Measurements from ENCODE around the gene EXOC6B. TPM values are rescaled to one million over a fixed set of nuclear protein-coding genes. Genes with fewer than 3 reads are reported as not detected.
"Not testable (repeated sequence)": the region's sequence is repeated elsewhere in the genome, so short reads cannot be mapped to it uniquely, and the experiment has no call there.

EXOC6B gene
- polyA plus RNA-seq, 1 donor: 9.6 TPM

DNA sequence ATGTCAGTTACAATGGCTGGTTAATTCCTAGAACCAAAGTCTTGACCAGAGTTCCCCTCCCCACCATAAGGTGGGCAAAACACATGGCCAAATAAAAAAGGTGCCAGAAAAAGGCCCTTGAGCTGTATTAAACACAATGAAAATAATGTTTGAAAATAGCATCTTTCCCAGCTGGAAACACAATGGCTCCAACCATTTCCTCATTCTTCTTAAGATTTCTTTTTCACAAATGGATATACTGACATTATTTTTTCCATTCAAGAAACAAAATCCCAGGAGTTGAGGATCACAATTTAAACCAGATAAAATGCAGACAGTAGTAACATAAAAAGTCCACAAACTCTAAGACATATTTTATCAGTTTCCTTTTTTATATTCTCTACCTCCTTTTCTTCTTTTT is 143.8 kb downstream of the EXOC6B start:
- DNase-seq (ENCODE audit: low read depth): no peak

DNA sequence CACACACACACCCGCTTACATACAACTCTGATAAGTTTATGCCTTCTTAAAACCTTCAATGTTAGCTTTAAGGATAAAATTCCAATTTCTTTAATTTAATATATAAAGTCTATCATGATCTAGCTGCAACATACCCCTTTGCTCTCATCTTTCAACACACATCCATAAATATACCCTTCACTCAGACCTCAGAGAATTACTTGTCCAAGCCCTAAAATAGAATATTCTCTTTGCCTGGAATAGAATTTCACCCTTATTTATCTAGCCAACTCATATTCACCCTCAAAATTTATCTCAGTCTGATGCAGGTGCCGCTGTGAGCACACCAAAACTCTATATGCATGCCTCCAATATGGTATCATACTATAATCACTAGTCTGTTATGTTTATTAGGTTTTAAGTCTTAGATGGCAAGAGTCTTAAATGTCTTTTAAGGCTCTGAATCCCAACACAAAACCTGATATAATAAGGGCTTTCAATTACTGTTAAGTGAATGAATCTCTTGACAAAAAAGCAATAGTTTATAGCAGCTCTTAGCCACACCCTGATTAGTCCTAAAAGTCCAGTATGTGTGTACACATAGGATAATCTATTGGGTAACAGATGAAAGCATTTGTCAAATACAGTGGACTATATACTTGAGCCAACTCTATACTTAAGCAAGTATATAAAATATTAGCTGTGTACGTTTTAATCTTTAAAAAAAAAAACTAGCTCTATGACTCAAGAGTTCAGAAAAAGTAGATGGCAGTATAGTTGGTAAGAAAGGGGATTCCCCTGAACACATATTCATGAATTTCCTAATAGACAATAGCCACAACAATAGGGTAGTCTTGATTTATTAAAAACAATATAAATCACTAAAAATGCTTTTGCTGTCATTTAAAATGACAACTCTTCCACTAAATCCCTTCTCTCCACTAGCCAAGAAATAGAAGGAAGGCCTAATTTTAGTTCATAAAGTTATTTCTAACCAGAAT is 144.5 kb downstream of the EXOC6B start:
- DNase-seq (ENCODE audit: low read depth): no peak

DNA sequence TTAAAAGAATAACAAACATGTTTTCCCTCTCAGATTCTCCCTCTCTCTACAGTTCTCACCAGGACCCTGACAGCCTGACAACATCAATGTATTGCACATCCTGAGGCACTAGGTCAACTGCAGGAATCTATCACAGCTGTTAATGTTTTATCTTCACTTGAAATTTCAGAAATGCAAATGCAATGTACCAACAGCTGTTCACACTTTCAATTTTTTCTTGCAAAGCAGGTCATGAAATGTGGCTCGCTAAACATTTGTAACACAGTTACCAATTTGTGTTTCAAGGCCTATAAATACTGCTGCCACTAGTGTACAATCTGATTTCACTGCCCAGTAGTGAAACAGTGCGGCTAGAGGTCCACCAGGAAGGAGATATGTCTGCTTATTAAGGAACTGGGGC is 147.8 kb downstream of the EXOC6B start:
- no peak for DNase-seq (ENCODE audit: low read depth)

DNA sequence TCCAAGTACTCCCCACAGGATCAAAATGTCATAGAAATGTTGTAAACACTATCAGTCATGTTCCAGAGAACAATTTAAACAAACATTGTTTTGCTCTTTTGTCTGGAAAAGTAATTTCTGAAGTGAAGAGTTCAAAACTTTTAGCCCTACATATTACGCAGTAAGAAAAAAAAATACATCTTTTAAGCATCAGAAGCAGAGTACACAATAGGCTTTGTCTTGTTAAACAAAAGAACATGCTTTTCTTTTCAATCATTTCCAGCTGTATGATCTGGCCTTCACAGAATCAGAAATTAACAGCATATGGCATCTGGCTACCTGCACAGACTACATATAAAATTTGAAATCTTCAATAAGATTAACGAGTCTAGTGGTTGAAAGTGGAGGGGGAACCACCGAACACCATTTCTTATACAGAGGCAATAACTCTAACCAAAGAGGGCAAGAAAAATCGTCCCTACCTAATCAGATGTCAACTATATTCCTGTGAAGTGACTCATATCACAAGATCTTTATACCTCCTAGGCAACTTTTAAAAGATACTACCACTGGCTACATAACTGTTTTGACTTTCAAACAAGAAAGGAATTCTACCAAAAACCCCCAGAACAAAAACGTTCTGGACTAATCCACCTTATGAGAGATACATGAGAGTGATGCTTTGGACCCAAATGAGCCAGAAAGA is 149.3 kb downstream of the EXOC6B start:
- DNase-seq (ENCODE audit: low read depth): no peak

DNA sequence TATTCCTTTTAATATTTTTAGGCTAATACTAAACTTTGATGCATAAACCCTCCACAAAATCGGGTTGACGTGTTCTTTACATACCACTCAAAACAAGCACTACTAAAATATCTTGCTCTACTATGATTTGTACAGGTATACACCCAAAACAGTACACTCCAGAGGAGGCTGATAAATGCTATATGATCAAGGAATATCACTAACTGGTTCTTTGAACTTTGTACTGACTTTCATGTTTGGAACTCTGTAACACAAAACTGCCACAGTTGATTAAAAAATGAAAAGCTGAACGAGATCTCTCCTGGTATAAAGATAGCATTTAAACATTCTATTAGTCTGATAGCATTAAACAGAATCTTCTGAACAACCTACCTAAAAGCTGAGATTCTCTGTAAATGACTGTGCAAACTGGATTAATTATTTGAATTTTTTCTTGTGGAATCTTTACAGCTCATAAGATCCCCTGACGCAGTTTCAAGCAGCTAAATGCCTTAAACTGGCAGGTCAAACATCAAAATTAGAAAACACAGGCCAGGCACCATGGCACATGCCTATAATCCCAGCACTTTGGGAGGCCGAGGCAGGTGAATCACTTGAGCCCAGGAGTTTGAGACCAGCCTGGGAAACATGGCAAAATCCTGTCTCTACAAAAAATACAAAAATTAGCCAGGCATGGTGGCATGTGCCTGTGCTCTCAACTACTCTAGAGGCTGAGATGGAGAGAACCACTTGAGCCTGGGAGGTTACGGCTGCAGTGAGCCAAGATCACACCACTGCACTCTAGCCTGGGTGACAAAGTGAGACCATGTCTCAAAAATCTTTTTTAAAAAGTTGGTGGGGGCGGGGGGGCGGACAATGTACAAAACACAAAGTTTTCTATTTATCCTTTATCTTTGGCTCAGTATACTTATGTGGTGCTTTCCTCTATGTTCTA is 150.6 kb downstream of the EXOC6B start:
- DNase-seq (ENCODE audit: low read depth): no peak

DNA sequence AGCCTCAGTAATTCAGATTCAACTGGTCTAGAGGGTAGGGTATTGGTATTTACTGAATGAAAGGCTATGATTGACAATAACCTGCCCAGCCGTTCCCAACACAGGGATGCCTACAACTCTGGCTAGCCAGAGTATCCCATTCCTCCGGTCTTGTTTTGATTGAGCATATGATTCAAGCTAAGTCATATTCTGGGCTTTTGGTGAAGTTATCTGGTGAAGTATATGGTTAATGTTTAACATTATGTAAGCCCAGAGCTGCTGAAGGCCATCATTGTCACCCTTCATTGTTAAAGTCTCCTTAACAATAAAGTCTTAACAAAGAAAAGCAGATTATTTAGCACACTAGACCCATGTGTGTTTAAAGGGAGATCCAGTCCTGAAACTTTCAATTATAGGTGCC is 152.6 kb downstream of the EXOC6B start:
- DNase-seq (ENCODE audit: low read depth): no peak

DNA sequence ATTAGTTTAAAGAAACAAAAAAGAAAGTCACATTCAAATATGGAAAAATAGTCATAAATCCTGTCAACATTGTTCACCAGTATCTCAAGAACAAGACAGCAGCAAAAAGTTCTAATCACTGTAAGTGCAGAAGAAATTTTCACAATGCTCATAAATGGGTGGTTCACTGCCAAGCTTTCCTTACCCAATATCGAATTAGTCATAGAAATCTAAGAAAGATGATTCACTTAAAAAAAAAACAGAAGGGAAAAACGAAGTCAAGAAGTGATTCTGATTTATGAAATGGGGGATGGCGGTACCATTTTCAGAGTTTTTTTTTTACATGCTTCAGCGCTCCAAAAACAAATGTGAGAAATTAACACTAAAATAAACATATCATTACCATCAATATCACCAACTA is 156.7 kb downstream of the EXOC6B start:
- DNase-seq (ENCODE audit: low read depth): no peak

DNA sequence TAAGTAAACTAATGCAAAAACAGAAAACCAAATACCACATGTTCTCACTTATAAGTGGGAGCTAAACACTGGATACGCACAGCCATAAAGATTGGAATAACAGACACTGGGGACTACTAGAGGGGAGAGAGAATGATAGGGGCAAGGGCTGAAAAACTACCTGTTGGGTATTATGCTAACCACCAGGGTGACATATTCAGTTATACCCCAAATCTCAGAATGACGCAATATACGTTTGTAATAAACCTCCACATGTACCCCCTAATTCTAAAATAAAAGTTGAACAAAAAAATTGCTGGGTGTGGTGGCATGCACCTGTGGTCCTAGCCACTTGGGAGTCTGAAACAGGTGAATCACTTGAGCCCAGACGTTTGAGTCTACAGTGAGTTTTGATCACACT is 157.2 kb downstream of the EXOC6B start:
- no peak for DNase-seq (ENCODE audit: low read depth)

DNA sequence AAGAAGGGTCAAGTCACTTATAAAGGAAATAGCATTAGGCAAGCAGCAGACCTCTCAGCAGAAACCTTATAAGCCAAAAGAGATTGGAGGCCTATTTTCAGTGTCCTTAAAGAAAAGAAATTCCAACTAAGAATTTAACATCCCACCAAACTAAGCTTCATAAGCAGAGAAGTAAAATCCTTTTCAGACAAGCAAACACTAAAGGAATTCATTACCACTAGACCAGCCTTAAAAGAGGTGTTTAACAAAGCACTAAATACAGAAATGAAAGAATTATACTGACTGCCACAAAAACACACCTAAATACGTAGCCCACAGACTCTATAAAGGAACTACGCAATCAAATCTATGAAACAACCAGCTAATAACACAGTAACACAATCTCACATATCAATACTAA is 160.4 kb downstream of the EXOC6B start:
- no peak for DNase-seq (ENCODE audit: low read depth)

DNA sequence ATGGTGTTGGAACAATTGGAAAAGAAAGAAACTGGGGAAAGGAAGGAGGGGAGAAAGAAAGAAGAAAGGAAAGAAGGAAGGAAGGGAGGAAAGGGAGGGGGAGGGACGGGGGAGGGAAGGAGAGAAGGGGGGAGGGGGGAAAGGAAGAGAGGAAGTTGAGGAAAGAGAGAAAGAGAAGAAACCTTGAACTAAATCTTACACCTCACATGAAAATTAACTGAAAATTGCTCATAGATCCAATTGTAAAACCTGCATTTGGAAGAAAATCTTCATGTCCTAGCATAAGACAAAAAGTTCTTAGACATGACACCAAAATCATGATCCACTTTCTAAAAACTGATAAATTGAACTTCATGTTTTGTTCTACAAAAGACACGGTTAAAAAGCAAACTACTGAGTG is 163.8 kb downstream of the EXOC6B start:
- no peak for DNase-seq (ENCODE audit: low read depth)

DNA sequence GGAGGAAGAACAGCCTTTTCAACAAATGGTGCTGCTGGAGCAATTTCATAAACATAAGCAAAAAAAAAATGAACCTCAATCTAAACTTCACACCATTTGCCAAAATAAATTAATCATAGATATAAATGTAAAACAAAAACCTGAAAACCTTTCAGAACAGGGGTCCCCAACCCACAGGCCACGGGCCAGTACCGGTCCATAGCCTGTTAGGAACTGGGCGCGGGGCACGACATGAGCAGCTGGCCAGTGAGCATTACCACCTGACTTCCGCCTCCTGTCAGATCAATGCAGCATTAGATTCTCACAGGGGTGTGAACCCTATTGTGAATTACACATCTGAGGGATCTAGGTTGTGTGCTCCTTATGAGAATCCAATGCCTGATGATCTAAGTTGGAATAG is 176.0 kb downstream of the EXOC6B start:
- DNase-seq (ENCODE audit: low read depth): no peak

DNA sequence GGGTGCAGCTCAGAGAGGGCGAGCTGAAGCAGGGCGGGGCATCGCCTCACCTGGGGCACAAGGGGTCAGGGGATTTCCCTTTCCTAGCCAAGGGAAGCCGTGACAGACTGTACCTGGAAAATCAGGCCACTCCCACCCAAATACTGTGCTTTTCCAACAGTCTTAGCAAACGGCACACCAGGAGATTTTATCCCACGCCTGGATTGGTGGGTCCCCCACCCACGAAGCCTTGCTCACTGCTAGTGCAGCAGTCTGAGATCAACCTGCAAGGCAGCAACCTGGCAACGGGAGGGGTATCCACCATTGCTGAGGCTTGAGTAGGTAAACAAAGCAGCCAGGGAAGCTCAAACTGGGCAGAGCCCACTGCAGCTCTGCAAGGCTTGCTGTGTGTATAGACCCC is 184.6 kb downstream of the EXOC6B start:
- DNase-seq (ENCODE audit: low read depth): not testable (repeated sequence)

DNA sequence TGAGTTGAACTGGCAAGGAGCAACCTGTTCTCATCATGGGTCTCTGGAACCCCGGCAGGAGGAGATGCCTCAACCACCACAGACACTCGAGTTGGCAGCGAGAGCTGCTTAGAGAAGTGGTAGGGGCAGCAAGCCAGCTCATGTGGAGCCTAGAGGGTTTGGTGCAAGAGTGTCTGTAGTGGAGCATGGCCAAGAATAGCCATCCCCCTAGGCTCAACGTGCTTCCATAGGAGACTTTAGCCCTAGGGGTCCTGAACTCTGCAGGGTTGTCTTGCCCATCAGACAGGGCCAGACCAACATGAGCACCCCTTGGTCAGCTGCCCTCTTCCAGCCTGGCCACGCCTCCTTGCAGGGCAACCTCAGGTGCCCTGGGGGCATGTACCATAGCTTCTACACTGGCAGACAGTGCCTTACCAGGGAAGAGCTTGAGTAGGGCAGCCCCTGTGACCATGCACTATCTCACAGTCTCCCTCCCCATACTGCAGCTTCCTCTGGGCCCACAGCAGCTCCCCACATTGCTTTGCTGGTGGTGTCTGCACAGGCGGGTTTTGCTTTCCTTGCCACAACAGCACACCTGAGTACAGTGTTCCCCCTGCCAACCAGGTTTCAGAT is 187.1 kb downstream of the EXOC6B start:
- no peak for DNase-seq (ENCODE audit: low read depth)

DNA sequence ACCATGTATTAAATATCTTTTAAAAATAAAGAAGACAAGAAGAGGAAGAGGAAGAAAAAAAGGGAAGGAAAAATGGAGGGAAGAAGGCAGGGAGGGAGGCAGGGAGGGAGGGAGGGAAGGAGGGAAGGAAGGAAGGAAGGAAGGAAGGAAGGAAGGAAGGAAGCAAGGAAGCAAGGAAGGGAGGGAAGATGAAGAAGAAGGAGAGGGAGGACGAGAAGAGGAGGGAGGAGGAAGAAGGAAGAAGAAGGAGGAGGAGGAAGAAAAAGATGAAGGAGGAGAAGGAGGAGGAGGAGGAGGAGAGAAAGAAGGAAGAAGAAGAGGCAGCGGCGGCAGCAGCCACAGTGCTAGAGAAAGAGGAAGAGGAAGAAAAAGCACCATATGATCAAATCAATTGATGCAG is 189.6 kb downstream of the EXOC6B start:
- no peak for DNase-seq (ENCODE audit: low read depth)

DNA sequence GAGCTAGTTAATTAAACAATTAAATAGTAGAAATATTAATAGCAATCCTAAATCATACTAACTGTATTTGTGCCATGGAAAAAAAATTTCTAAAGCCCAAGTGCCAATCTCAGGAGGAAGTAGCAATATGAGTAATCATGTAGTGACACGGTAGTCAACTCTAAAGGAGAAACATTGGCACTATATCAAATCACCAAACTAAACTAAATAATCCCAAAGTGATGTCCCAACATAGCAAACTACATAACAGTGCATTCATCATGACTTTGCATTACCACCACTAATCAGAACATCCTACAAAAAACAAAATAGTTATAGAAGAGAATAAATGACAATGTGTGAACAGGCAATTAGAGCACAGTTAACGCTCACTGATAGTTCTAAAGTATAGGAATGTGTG is 195.1 kb downstream of the EXOC6B start:
- DNase-seq (ENCODE audit: low read depth): no peak

DNA sequence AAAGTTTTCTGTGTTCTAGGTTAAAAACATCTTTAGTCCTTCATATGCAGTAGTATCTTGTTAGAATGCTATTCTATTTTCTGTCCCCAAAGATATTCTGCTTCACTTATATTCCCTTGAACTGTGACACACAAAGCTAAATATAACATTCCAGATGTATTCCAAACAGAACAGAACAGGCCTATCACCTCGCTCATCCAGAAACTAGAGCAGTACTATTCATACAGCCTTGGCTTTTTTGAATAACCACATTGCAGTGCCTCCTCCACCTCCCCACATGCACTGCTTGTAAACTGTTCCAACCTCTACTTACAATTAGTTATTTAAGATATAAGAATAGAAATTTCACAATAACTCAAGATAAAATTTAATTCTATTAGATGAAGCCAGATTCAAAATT is 196.8 kb downstream of the EXOC6B start:
- DNase-seq (ENCODE audit: low read depth): no peak

DNA sequence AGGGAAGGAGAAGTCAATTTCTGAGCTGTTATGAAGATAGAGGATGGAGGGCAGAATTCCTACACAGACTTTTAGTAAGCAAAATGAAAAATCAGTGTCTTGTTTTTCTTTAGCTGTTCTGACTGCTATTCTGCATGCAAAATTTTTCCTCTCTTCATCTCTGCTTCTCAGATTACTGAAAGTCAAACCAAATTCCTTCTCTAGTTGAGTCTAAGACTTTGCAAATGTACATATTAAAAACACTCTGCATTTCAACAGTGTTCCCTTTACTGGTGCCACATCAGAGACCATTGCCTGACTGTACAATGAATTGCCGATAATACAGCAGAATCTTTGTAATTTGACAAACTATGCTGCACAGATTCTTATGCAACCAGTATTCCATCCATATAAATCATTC is 198.8 kb downstream of the EXOC6B start:
- no peak for DNase-seq (ENCODE audit: low read depth)

DNA sequence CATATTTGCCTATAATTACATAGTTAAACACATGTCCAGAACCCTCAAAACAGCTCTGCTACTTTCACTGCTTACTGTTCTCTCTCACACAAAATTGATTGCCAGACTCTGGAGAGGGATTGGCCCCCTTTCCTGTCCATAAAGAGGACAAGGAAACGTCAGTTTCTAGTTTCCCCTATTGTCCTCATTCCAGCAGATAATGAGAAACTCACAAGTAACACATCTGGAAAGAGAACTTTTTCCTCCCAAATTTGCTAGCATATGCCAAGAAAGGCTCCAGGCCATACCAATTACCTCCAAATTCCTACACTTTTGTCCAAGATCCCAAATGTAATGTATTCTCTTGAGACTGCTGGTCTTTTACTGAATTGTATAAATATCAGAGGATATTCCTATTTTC is 200.5 kb downstream of the EXOC6B start:
- peak; percentile 55 for DNase-seq (ENCODE audit: low read depth)

DNA sequence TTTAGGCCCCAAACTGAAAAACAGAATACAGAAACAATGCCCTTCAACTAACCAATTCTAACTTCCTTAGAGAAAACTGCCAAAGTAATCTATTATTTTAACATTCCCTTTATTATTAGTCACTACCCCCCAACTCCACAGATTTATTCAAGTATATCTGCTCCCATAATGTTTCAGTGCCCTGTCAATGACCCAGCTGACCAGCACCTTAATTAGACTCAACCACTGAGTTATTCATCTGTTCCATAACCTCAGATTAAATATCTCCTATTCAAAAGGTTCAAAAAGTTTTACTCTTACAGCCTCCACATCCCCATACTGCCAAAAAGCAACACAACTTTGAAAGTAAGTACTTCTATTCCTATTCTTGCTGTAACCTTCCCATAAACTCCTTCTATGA is 202.4 kb downstream of the EXOC6B start:
- no peak for DNase-seq (ENCODE audit: low read depth)

DNA sequence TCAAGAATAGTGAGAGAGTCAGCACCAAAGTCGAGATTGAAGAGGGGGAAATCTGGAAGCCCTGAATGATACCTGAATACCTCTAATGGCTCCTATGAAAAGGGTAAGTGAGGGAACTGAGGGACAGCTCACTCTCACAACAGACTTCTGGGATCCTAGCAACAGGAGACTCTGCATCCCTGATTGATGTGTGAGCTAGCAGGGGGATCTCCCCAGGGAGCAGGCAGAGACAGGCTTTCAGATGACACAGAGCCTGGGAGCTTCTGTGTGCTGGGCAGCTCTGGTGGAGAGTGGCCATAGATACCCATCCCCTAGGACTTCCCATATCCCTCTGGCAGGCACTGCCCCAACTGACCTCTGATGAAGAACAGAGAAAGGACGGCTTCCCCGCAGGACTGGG is 206.2 kb downstream of the EXOC6B start:
- no peak for DNase-seq (ENCODE audit: low read depth)

DNA sequence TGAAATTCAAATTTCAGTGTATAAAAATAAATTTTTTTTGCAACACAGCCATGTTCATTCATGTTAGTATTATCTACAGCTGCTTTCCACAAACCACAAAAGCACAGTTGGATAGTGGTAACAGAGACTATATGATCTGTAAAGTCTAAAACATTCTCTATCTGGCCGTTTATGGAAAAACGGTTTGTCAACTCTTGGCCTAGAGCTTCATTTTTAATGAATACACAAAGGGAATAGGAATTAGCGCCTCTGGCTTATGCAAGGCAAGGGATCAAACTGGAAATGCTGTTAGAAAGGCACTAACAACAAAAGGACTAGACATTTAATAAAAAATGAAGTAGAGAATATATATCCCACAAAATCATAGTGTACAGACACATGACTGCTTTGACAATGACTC is 211.9 kb downstream of the EXOC6B start:
- no peak for DNase-seq (ENCODE audit: low read depth)

Data from forelimb muscle (tissue), 1 donor.